GM18511 (cell line): ENCODE measurements around the gene CDH1.
A peak's percentile ranks its signal among the peaks of the same experiment; 100 is the strongest.

Source experiments
- ATAC-seq: cut with Tn5 transposase; IDR thresholded peaks from one replicate; pipeline ENCODE4 v1.9.1; 2021; ENCODE audit warnings: mild to moderate bottlenecking, moderate library complexity; ENCODE audit not compliant: unreplicated experiment

Gene CDH1

DNA sequence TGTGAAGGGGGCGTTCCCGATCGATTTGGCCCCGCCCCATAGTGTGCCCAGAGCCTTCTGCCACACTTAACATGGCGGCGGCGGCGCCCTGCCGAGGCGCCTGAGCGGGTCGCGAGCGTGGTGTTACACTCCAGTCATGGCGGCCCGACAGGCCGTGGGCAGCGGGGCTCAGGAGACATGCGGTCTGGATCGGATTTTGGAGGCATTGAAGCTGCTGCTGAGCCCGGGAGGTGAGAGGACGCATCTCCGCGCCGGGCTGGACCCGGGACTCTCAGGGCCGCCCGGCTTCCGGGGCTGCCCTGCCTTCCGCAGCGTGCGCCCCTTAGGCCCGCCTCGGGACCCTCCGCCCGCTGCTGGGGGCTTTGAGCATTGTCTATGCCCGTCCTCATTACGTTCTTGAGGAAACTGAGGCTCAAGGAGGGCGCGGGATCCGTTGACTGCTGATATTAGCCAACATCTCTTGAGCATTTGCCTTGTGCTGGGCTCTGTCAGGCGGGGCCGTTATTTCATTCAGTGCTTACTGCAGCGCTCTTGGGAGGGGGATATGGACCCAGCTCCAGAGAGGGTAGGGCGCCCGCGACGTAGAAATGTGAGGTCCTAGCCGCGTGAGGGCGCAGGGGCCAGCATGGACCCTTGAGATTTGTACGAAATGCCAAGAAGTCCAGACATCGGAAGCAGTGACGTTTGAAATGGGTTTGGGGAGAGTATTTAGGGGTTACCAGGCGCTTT lies 106.6 kb downstream of the CDH1 start, which contains the start of gene TANGO6:
TSS of gene TANGO6 (plus strand) at position 50 of the 729 bp plus-strand sequence. CDS start at position 137, 87 bp downstream.
- peak; percentile 87 for ATAC-seq

- no peak for ATAC-seq
These were observed 107.1 kb downstream of the CDH1 start for GRCh38 chr16:68844211-68844564.

- no peak for ATAC-seq
These were observed 111.7 kb downstream of the CDH1 start for GRCh38 chr16:68848786-68849185.

- ATAC-seq = no peak
These were observed 113.4 kb downstream of the CDH1 start for GRCh38 chr16:68850481-68850880.

DNA sequence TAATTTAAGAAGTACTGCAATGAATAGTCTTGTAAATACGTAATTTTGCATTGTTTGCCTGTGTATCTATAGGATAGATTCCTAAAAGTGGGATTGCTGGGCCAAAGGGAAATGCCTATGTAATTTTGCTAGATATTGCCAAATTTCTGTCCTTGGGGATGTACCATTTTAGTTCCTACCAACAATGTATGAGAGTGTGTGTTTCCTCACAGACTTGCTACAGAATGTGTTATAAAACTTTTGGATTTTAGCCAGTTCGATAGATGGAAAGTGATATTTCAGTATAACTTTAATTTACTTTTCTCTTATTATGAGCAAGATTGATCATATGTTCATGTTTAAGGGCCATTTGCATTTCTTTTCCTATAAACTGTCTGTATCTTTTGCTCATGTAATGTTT lies 114.5 kb downstream of the CDH1 start:
- ATAC-seq = no peak

DNA sequence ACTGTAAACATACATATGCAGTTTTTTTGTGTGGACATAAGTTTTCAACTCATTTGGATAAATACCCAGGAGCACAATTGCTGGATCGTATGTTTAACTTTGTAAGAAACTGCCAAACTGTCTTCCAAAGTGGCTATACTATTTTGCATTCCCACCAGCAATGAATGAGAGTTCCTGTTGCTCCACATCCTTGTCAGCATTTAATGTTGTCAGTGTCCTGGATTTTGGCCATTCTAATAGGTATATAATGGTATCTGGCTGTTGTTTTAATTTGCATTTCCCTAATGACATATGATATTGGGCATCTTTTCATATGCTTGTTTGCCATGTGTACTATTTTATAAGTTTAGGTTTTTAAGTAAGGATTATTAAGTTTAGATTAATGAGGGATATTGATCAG lies 120.4 kb downstream of the CDH1 start:
- ATAC-seq = no peak

DNA sequence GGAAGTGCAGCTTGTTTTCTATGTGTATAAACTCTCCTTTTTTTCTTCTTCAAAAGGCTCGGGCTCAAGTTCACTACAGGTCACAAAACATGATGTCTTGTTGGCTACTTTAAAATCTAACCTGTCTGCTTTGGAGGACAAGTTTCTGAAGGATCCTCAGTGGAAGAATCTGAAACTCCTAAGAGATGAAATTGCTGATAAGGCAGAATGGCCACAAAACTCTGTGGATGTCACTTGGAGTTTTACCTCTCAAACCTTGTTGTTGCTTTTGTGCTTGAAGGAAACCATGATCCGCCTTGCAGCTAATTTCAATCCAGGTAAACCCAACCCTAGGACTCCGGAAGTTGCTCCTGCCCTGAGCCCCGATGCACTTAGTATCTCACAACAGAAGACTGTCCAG lies 122.7 kb downstream of the CDH1 start:
- no peak for ATAC-seq

DNA sequence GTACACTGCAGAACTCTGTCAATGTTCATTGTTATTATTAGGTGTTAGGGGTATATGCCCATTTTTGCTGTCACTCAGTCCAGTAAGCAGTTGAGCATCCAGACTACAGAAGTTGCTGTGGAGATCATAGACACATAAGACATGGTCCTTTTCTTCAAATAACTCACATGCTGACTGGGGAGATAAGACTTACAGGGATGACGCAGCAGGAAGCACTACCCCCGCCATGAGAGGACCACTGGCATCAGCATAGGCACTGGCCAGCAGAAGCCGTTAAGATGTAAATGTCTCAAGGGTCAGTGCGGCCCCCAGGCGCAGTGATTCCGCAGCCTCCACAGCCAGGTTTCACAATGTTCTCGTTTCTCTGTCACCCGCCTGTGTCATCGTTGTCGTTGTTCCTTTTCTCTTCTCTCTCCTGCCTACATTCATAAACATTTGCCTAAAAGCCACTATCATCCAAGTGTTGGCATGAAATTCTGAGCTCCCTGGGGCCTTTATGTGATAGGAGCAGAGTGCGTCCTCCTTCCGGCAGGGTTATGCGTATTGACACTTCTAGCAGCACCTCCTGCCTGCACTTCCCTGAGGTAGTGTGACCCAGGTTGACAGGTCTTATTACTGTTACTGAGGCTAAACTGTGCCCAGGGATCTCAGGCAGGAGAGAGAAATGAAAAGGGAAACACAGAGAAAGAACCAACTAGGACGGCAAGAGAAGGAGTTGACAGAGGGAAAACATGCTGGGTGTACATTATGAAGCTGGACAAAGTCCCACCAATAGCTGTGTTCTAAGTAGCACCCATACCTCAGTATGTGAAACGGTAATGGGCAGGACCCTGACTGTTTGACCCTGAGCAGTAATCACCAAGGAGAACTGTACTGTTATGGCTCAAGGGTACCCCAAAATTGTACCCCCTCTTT lies 124.1 kb downstream of the CDH1 start:
- ATAC-seq = no peak

DNA sequence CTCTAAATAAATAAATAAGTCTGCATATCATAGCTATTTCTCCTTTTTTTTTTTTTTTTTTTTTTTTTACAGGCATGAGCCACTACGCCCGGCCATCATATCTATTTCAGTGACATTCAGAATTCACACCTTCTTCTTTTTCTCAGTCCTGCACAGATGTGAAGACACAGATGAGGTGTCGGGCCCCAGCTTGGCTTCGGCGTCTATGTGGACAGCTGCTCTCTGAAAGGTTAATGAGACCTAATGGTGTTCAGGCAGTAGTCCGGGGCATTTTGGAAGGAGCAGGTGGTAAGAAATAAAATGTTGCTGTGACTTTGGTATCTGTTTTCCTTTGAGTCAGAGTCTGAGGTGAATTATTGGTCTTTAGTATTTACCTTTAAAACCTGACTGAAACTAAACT lies 129.8 kb downstream of the CDH1 start:
- ATAC-seq = peak; percentile 63

- ATAC-seq = no peak
These were observed 132.5 kb downstream of the CDH1 start for GRCh38 chr16:68869492-68870088.

- no peak for ATAC-seq
These were observed 136.8 kb downstream of the CDH1 start for GRCh38 chr16:68873635-68874471.

- no peak for ATAC-seq
These were observed 138.8 kb downstream of the CDH1 start for GRCh38 chr16:68875871-68876270.

DNA sequence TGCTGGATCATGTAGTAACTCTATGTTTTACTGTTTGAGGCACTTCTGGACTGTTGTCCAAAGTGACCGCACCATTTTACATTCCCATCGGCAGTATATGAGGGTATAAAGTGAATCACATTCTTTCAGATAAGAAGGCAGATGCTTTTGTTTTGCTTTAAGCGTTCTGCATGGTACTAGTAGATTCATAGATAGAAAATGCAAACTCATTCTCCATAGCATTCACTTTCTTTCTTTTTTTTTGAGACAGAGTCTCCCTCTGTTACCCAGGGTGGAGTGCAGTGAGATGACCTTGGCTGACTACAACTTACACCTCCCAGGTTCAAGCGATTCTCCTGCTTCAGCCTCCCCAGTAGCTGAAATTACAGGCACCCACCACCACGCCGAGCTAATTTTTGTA lies 146.6 kb downstream of the CDH1 start:
- ATAC-seq = no peak

- ATAC-seq = no peak
These were observed 147.3 kb downstream of the CDH1 start for GRCh38 chr16:68884401-68884800.
